PFSK-1 (cell line): Measurements from ENCODE around the gene SLC12A3.

Source experiments
- FOXP2 ChIP-seq: optimal IDR thresholded peaks from 2 replicates; pipeline ENCODE3; 2011; ENCODE audit warnings: borderline replicate concordance, control low read depth, inconsistent platforms; ENCODE audit not compliant: insufficient read depth; ENCODE audit errors: extremely low read length, extremely low read depth
- POLR2AphosphoS5 ChIP-seq: IDR thresholded peaks from 2 replicates; pipeline ENCODE4 v1.6.1; 2012; ENCODE audit warnings: low read depth, mild to moderate bottlenecking, control low read depth, low read length, moderate library complexity
- SIN3A ChIP-seq: IDR thresholded peaks from 2 replicates; pipeline ENCODE4 v1.6.1; 2012; ENCODE audit warnings: mild to moderate bottlenecking, low read length, moderate library complexity, borderline replicate concordance; ENCODE audit not compliant: insufficient read depth
- TAF1 ChIP-seq: IDR thresholded peaks from 2 replicates; pipeline ENCODE4 v1.6.1; 2012; ENCODE audit warnings: low read length, control low read depth, borderline replicate concordance; ENCODE audit not compliant: insufficient read depth
- TF ChIP-seq, protein P1 (sequence below), 2 experiments: IDR thresholded peaks; 2 replicates each; pipeline versions ENCODE4 v1.6.1 to v1.8.0; 2011 to 2012; ENCODE audit warnings: low read depth in 2 of 2, low read length in 2 of 2, control low read depth in 1 of 2, inconsistent platforms in 1 of 2, mild to moderate bottlenecking in 1 of 2, moderate library complexity in 1 of 2; ENCODE audit not compliant: insufficient read depth in 1 of 2

The SLC12A3 gene

DNA sequence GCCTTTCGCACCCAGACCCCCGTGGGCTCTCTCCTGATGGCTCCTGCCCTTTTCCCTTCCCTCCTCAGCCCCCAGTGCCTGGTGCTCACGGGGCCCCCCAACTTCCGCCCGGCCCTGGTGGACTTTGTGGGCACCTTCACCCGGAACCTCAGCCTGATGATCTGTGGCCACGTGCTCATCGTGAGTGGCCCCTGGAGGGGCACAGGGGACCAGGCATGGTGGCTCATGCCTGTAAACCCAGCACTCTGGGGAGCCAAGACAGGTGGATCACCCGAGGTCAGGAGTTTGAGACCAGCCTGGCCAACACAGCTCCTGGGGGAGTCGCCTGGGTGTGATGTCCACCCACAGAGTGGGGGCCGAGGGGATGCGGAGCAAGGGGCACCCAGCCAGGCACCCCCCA lies 21.3 kb downstream of the SLC12A3 start:
- TF ChIP-seq, protein P1, sequence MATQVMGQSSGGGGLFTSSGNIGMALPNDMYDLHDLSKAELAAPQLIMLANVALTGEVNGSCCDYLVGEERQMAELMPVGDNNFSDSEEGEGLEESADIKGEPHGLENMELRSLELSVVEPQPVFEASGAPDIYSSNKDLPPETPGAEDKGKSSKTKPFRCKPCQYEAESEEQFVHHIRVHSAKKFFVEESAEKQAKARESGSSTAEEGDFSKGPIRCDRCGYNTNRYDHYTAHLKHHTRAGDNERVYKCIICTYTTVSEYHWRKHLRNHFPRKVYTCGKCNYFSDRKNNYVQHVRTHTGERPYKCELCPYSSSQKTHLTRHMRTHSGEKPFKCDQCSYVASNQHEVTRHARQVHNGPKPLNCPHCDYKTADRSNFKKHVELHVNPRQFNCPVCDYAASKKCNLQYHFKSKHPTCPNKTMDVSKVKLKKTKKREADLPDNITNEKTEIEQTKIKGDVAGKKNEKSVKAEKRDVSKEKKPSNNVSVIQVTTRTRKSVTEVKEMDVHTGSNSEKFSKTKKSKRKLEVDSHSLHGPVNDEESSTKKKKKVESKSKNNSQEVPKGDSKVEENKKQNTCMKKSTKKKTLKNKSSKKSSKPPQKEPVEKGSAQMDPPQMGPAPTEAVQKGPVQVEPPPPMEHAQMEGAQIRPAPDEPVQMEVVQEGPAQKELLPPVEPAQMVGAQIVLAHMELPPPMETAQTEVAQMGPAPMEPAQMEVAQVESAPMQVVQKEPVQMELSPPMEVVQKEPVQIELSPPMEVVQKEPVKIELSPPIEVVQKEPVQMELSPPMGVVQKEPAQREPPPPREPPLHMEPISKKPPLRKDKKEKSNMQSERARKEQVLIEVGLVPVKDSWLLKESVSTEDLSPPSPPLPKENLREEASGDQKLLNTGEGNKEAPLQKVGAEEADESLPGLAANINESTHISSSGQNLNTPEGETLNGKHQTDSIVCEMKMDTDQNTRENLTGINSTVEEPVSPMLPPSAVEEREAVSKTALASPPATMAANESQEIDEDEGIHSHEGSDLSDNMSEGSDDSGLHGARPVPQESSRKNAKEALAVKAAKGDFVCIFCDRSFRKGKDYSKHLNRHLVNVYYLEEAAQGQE (IDR thresholded peaks at IDR 0.05; ENCODE audit: insufficient read depth in 1 of 2, low read depth in 2 of 2, low read length in 2 of 2): no peak
- TF ChIP-seq TAF1 (no peak), SIN3A (no peak), POLR2AphosphoS5 (no peak), FOXP2 (no peak)

DNA sequence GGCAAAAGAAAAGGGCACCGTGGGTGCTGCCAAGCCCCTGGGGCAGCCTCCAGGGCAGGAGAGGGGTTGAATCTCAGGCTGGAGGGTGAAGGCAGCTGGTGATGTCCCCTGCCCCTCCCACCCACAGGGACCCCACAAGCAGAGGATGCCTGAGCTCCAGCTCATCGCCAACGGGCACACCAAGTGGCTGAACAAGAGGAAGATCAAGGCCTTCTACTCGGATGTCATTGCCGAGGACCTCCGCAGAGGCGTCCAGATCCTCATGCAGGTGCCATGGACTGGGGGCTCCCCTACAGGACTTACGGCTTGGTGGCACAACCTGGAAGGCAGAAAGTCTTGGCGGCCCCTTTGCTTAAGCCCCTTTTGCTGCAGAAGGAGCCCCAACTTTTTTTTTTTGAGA lies 21.8 kb downstream of the SLC12A3 start:
- TF ChIP-seq, protein P1 (IDR thresholded peaks at IDR 0.05; ENCODE audit: insufficient read depth in 1 of 2, low read depth in 2 of 2, low read length in 2 of 2): no peak
- no peak for TF ChIP-seq FOXP2
- TF ChIP-seq SIN3A: no peak
- TF ChIP-seq TAF1: no peak
- no peak for TF ChIP-seq POLR2AphosphoS5

DNA sequence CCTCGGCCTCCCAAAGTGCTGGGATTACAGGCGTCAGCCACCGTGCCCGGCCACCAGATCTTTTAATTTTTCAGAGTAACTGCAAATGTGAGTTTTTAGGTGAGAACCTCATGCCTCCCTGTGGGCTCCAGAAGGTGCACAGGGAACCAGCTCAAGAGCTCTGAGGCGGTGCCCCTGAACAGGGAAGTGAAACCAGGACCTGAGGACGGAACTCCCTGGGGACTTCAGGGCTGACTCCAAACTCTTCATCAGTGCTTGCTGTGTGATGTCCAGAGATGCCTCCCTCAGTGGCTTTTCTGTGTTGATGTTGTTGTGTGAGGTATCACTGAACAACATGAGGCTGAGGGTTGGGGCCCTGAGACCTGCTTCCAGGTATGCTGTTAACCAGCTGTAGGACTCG lies 23.8 kb downstream of the SLC12A3 start:
- TF ChIP-seq FOXP2: no peak
- TF ChIP-seq, protein P1 (IDR thresholded peaks at IDR 0.05; ENCODE audit: insufficient read depth in 1 of 2, low read depth in 2 of 2, low read length in 2 of 2): no peak
- no peak for TF ChIP-seq SIN3A
- no peak for TF ChIP-seq TAF1
- TF ChIP-seq POLR2AphosphoS5: no peak

DNA sequence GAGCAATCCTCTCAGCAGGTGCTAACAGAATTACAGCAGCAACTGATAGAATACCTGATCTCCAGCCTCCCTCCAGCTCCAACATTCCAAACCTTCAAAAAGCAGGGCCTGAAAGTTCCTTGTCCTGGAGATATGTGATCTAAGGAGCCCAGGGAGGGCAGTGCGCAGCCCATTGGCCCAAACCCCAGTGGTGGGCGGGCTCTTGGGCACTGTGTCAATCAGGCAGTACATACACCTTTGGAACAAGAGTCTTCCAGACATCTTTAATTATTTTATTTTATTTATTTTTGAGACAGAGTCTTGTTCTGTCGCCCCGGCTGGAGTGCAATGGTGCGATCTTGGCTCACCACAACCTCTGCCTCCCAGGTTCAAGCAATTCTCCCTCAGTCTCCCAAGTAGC lies 24.2 kb downstream of the SLC12A3 start:
- TF ChIP-seq, protein P1 (IDR thresholded peaks at IDR 0.05; ENCODE audit: insufficient read depth in 1 of 2, low read depth in 2 of 2, low read length in 2 of 2): no peak
- TF ChIP-seq POLR2AphosphoS5 (no peak), TAF1 (no peak), FOXP2 (no peak), SIN3A (no peak)

DNA sequence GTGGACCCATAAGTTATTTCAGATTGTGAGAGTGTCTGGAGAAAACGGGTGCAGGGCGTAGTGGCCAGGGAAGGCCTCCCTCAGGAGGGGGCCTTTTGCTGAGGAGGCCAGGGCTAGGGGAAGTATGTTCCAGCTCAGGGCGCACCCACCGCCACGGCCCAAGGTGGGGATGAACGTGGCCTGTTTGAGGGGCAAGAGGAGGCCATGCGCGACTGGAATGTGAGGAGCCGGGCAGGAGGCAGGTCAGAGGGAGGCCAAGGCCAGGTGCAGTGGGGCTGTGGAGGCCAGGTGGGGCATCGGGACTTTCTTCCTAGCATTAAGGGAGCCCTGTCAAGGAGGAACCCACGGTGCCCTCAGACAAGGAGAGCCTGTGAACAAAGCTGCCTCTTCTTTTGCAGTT lies 26.7 kb downstream of the SLC12A3 start:
- TF ChIP-seq FOXP2: no peak
- no peak for TF ChIP-seq POLR2AphosphoS5
- no peak for TF ChIP-seq SIN3A
- TF ChIP-seq TAF1: no peak
- TF ChIP-seq, protein P1 (IDR thresholded peaks at IDR 0.05; ENCODE audit: insufficient read depth in 1 of 2, low read depth in 2 of 2, low read length in 2 of 2): no peak
